Naive thymus-derived CD8-positive, alpha-beta T cell (primary cell): ENCODE data around the gene NSUN6. TPM values are rescaled to one million over a fixed set of nuclear protein-coding genes. Genes with fewer than 3 reads are reported as not detected.

ENCODE experiments used
- ATAC-seq, 2 donors: fragments of 150-1000 bp; cut with Tn5 transposase in 1 of 2; sonication (Bioruptor Pico), chemical (Tn5 transposase) in 1 of 2; 1 replicate in 1 of 2; 2 replicates in 1 of 2; pipeline ENCODE4 v1.10.0; 2021; ENCODE audit warnings: mild to moderate bottlenecking in 2 of 2, moderate library complexity in 2 of 2
- POLR2A ChIA-PET: fragments of 350-600 bp; sonication (Branson Sonifier 250); formaldehyde crosslinking; loops from one replicate; lab custom pipeline; 2021; ENCODE audit warnings: antibody characterized with exemption; lab: Charles Lee
- DNase-seq, 10 donors: peaks; one replicate each; pipeline versions ENCODE4 v3.0.0 to v3.0.0-alpha.2; 2020 to 2022
- H3K27ac Mint-ChIP-seq, 10 donors: one replicate each; pipeline ENCODE4 v1.8.0; 2020 to 2022; ENCODE audit warnings: mild to moderate bottlenecking in 10 of 10, mixed read lengths in 10 of 10, moderate library complexity in 4 of 10, inconsistent platforms in 1 of 10
- H3K27me3 Mint-ChIP-seq, 5 donors: one replicate each; pipeline ENCODE4 v1.8.0; 2021 to 2022; ENCODE audit warnings: mixed read lengths in 5 of 5
- H3K36me3 Mint-ChIP-seq, 3 donors: one replicate each; pipeline ENCODE4 v1.8.0; 2020 to 2022; ENCODE audit warnings: mixed read lengths in 3 of 3, mild to moderate bottlenecking in 2 of 3, inconsistent platforms in 1 of 3
- H3K4me1 Mint-ChIP-seq, 4 donors: one replicate each; pipeline ENCODE4 v1.8.0; 2021 to 2022; ENCODE audit warnings: mixed read lengths in 4 of 4
- H3K4me3 Mint-ChIP-seq, 10 donors: one replicate each; pipeline ENCODE4 v1.8.0; 2020 to 2022; ENCODE audit warnings: mild to moderate bottlenecking in 10 of 10, mixed read lengths in 10 of 10, moderate library complexity in 6 of 10, inconsistent platforms in 1 of 10
- H3K9me3 Mint-ChIP-seq, 9 donors: one replicate each; pipeline ENCODE4 v1.8.0; 2020 to 2022; ENCODE audit warnings: mixed read lengths in 9 of 9, mild to moderate bottlenecking in 3 of 9, inconsistent platforms in 1 of 9, moderate library complexity in 1 of 9
- polyA plus RNA-seq, 3 donors: library from polyadenylated mRNA; unstranded; fragments of 300-500 nt; fragmentation: Illumina TruSeq; gene quantifications; one replicate each; pipeline ENCODE4 v1.2.3, GENCODE V29; 2021
- total RNA-seq, 8 experiments: library from RNA in 2 of 8; stranded (reverse) in 2 of 8; gene quantifications; one replicate each; pipeline ENCODE4 v1.2.3 and lab custom pipeline; 2021 to 2026

NSUN6 gene
- total and polyA plus RNA-seq, 5 experiments from 2014 or later, result 5.3 to 42.4 (median 10.8) TPM

GRCh38 chr10:18681366-18681765 is 30.0 kb upstream of the NSUN6 start:
- Mint-ChIP-seq H3K4me1 (peaks cover 2 to 35% (median 12%) of the 10 kb centered on the region in 4 donors), H3K9me3 (no peaks in the 10 kb centered on the region), H3K4me3 (no peak overlapping the region), H3K27ac (peak overlapping the region in 4 of 10 donors; percentile 8 to 72 (median 60)), H3K27me3 (no peaks in the 10 kb centered on the region), H3K36me3 (peaks cover 0 to 10% (median 3%) of the 10 kb centered on the region in 3 donors)
- ATAC-seq (no peak), DNase-seq (no peak)
- POLR2A ChIA-PET, result no interaction called here

GRCh38 chr10:18680754-18681153 is 29.4 kb upstream of the NSUN6 start:
- peaks cover 0 to 13% (median 4%) of the 10 kb centered on the region in 3 donors for H3K36me3 Mint-ChIP-seq
- H3K4me1 Mint-ChIP-seq, result peaks cover 2 to 35% (median 12%) of the 10 kb centered on the region in 4 donors
- H3K9me3 Mint-ChIP-seq, result no peaks in the 10 kb centered on the region
- no peak overlapping the region for H3K4me3 Mint-ChIP-seq
- POLR2A ChIA-PET, result no interaction called here
- no peak for DNase-seq
- H3K27ac Mint-ChIP-seq, result peak overlapping the region in 3 of 10 donors; percentile 5 to 51 (median 6)
- ATAC-seq, result no peak
- no peaks in the 10 kb centered on the region for H3K27me3 Mint-ChIP-seq

GRCh38 chr10:18675086-18675801 is 23.9 kb upstream of the NSUN6 start:
- Mint-ChIP-seq H3K9me3 (no peaks in the 10 kb centered on the region), H3K4me3 (no peak overlapping the region), H3K36me3 (peaks cover 0 to 63% (median 20%) of the 10 kb centered on the region in 3 donors), H3K27ac (peak overlapping the region in 1 of 10 donors; percentile 17), H3K27me3 (no peaks in the 10 kb centered on the region), H3K4me1 (peaks cover 0 to 4% (median under 1%) of the 10 kb centered on the region in 4 donors)
- ATAC-seq (no peak), DNase-seq (no peak)
- POLR2A ChIA-PET, result no interaction called here

GRCh38 chr10:18668026-18668425 is 16.6 kb upstream of the NSUN6 start:
- DNase-seq (no peak), ATAC-seq (no peak)
- no peaks in the 10 kb centered on the region for H3K27me3 Mint-ChIP-seq
- no peak overlapping the region for H3K27ac Mint-ChIP-seq
- no peaks in the 10 kb centered on the region for H3K9me3 Mint-ChIP-seq
- peaks cover 0 to 69% (median 16%) of the 10 kb centered on the region in 3 donors for H3K36me3 Mint-ChIP-seq
- POLR2A ChIA-PET, result no interaction called here
- H3K4me1 Mint-ChIP-seq, result peaks cover 22 to 40% (median 31%) of the 10 kb centered on the region in 4 donors
- no peak overlapping the region for H3K4me3 Mint-ChIP-seq

- POLR2A ChIA-PET, result interaction anchor here (0.5 kb wide), 1 partner anchor 1207 kb away, joined by 3 read pairs; no protein-coding TSS in a partner anchor
- Mint-ChIP-seq H3K27me3 (no peaks in the 10 kb centered on the region), H3K9me3 (no peaks in the 10 kb centered on the region), H3K36me3 (peaks cover 0 to 59% (median 14%) of the 10 kb centered on the region in 3 donors), H3K4me3 (no peak overlapping the region), H3K4me1 (peaks cover 23 to 52% (median 40%) of the 10 kb centered on the region in 4 donors), H3K27ac (peak overlapping the region in 1 of 10 donors; percentile 18)
- DNase-seq, result no peak
- ATAC-seq, result no peak
Measured at GRCh38 chr10:18666810-18667209, 15.4 kb upstream of the NSUN6 start.

- Mint-ChIP-seq H3K4me3 (peak overlapping the region in 2 of 10 donors; percentile 5 to 34), H3K4me1 (peaks cover 30 to 60% (median 48%) of the 10 kb centered on the region in 4 donors), H3K9me3 (no peaks in the 10 kb centered on the region), H3K36me3 (peaks cover 0 to 51% (median 12%) of the 10 kb centered on the region in 3 donors), H3K27ac (peak overlapping the region in 2 of 10 donors; percentile 32 to 49), H3K27me3 (no peaks in the 10 kb centered on the region)
- no peak for DNase-seq
- no peak for ATAC-seq
- POLR2A ChIA-PET, result no interaction called here
Measured at GRCh38 chr10:18665815-18666558, 14.6 kb upstream of the NSUN6 start.

- POLR2A ChIA-PET, result no interaction called here
- peaks cover 31 to 65% (median 56%) of the 10 kb centered on the region in 4 donors for H3K4me1 Mint-ChIP-seq
- peaks cover 0 to 43% (median 8%) of the 10 kb centered on the region in 3 donors for H3K36me3 Mint-ChIP-seq
Measured at GRCh38 chr10:18664841-18665478, 13.6 kb upstream of the NSUN6 start.

GRCh38 chr10:18660816-18661431 is 9.5 kb upstream of the NSUN6 start:
- no peak for ATAC-seq
- Mint-ChIP-seq H3K36me3 (peaks cover 0 to 16% (median 1%) of the 10 kb centered on the region in 3 donors), H3K4me3 (peak overlapping the region; percentile 40 to 100 (median 76)), H3K27me3 (no peaks in the 10 kb centered on the region), H3K9me3 (no peaks in the 10 kb centered on the region), H3K4me1 (peaks cover 28 to 77% (median 60%) of the 10 kb centered on the region in 4 donors), H3K27ac (peak overlapping the region in 7 of 10 donors; percentile 8 to 97 (median 48))
- POLR2A ChIA-PET, result no interaction called here
- no peak for DNase-seq

More at GRCh38 chr10:18664841-18665478, 13.6 kb upstream of the NSUN6 start:
- no peak for DNase-seq
- no peak for ATAC-seq
- peak overlapping the region in 1 of 10 donors; percentile 7 for H3K4me3 Mint-ChIP-seq
- H3K27ac Mint-ChIP-seq, result no peak overlapping the region
- H3K27me3 Mint-ChIP-seq, result no peaks in the 10 kb centered on the region
- no peaks in the 10 kb centered on the region for H3K9me3 Mint-ChIP-seq

- H3K9me3 Mint-ChIP-seq, result no peaks in the 10 kb centered on the region
- peak overlapping the region; percentile 94 to 99 (median 98) for H3K27ac Mint-ChIP-seq
- no peaks in the 10 kb centered on the region for H3K27me3 Mint-ChIP-seq
- H3K36me3 Mint-ChIP-seq, result peaks cover 0 to 12% (median 4%) of the 10 kb centered on the region in 3 donors
- ATAC-seq (peak; percentile 10 to 11), DNase-seq (peak in 2 of 10 donors; percentile 8 to 10)
- H3K4me1 Mint-ChIP-seq, result peaks cover 20 to 70% (median 50%) of the 10 kb centered on the region in 4 donors
- POLR2A ChIA-PET, result interaction anchor here (1.0 to 1.7 kb wide), 3 partner anchors 26 to 37 kb away, joined by 3 to 12 read pairs (median 4); no protein-coding TSS in a partner anchor
- H3K4me3 Mint-ChIP-seq, result peak overlapping the region; percentile 98 to 100 (median 99)
Measured at GRCh38 chr10:18659819-18660535, 8.6 kb upstream of the NSUN6 start.

- Mint-ChIP-seq H3K36me3 (peaks cover 0 to 18% (median 4%) of the 10 kb centered on the region in 3 donors), H3K4me1 (peaks cover 18 to 64% (median 46%) of the 10 kb centered on the region in 4 donors), H3K4me3 (peak within 1 kb of the TSS; percentile 98 to 100 (median 99)), H3K9me3 (no peaks in the 10 kb centered on the region), H3K27me3 (no peaks in the 10 kb centered on the region), H3K27ac (peak within 1 kb of the TSS; percentile 95 to 99 (median 99))
- ATAC-seq (peak; percentile 94 to 95), DNase-seq (peak; percentile 91 to 98 (median 94))
- POLR2A ChIA-PET, result interaction anchor here (0.6 to 1.7 kb wide), 8 partner anchors 8 to 1016 kb away, joined by 3 to 12 read pairs (median 4); partner anchors contain the start of gene NSUN6
Measured at GRCh38 chr10:18659125-18659818, 7.9 kb upstream of the NSUN6 start, which contains the start of gene ARL5B. Gene ARL5B (plus strand): TSS chr10:18659431. CDS start chr10:18659638, 207 bp downstream.
